HS-5 (cell line): ENCODE measurements around the gene DENND5B.

Source experiments
- DNase-seq: peaks from one replicate; pipeline ENCODE4 v3.0.0-alpha.2; 2012; ENCODE audit warnings: low read depth

The DENND5B gene

DNA sequence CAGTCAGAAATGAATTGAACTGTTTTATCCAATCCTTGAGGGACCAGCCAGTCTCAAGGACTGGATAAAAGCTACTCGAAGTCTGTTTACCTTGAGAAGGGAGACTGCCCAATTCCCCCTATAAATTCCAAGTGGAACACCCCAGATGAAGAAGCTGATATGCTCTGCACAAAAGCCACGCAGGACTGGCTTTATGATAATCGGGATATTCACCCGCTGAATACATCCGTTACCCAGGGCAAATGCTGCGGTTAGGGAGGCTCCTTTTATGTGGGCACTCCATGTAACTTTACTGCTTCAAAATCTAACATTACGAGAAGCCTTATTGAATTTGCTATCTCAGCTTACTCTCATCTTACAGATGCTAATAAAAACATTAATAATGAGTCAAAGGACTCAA is 119.1 kb downstream of the DENND5B start:
- no peak for DNase-seq

DNA sequence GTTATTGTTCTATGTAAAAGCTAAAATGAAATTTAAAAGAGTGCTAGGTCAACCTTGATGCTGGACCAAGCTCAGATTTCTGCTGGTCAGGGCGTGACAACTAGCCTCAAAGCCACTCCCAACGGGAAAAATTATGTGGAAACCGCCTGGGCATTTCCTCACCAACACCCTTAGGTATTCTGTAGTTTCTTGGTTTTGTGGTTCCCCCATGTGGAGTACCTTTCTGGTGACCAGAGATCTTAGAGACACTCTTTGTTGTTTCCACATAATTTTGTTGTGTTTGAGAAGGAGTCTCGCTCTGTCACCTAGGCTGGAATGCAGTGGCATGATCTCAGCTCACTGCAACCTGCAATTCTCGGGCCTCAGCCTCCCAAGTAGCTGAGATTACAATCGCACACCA is 119.9 kb downstream of the DENND5B start:
- no peak for DNase-seq

DNA sequence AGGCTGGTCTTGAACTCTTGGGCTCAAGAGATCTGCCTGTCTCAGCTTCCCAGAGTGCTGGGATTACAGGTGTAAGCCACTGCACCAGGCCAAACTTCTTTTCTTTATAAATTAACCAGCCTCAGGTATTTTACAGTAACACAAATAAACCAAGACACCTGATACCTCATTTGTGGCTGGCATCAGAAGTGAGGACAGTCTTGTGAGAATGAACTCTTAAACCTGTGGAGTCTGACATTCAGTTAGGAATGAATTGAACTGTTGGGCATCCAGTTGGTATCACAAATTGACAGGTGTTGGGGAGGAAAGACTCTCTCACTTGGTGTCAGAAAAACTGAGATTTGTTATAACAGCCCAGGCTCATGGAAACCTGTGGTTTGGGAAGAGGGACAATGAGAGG is 120.5 kb downstream of the DENND5B start:
- DNase-seq: no peak

DNA sequence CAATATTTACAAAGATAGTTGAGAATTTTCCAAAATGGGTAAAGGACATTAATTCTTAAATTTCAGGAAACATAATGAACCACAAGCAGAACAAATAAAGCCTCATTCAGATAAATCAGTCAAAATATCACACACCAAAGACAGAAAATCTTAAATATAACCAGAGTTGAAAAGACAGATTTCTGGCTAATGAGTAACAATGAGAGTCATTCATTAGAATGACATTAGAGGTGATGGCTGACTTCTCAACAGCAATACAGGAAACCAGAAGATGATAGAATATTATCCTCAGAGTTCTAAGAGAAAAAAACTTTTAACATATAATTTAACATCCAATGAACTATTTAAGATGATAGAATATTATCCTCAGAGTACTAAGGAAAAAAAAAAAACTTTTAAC is 124.2 kb downstream of the DENND5B start:
- DNase-seq: no peak

DNA sequence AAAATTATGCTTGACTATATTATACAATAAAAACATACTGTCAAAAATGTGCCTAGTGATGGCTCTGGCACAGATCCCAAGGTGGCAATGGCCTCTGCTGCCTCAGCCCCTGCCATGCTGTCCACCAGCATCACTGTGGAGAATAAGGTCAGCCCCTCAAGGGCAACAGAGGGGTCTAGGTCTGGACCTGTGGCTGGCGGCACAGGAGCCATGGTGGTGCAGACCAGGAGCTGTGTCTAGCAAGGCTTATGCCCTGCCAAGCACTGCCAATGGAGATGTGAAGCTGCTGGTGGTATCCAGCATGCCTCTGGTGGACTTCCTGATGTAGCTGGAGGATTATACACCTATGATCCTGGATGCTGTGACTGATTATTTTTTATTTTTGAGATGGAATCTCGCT is 125.9 kb downstream of the DENND5B start:
- no peak for DNase-seq

DNA sequence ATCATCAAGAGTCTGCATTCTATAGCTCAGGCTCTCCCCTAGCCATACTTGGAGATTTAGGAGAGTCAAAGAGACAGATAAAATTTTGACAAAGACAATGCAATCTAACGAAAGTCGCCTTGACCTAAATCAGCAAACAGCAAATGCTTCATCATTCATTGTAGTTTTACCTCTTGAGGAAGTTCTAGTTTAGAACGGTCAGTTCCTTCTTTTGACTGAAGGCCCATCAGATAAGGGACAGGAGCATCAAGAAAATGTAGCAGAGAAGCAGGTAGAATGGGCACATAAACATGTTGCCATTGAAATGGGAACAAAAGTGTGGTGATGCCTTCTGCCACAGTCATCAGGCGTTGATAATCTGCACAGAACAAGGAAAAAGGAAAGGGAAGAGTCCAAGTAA is 130.9 kb downstream of the DENND5B start:
- DNase-seq: no peak

DNA sequence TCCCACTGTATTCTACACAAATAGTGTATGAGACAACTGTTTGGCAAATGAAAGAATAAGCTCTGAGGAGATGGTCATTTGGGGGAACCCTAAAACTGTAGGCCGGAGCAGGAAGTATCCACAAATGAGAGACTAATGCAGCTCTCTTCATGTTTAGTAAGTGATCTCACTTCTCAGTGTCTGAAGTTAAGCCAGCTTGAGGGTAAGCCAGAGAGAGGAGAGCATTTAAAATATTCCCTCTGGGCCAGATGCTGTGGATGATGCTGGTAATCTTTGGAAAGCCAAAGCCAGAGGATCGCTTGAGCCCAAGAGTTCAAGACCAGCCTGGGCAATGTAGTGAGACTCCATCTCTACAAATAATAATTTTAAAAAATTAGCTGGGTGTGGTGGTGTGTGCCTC is 134.4 kb downstream of the DENND5B start:
- DNase-seq: no peak

DNA sequence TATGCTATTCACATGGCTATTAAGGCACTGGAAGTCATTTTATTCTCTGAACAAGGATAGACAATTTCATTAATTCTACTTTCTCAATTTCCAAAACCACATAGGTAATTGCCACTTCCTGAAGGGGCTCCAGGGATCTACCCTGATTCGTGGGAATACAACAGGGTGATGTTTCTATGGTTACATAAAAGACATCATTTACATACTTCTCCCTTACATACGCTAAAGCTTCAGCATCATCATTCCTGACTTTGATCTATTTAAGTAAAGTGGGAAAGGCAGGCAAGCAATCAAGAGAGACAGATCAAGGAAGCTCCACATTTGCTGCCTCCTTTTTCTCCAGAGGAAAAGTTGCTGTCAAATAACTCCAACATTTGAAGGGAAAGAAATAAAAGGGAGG is 146.2 kb downstream of the DENND5B start:
- DNase-seq: no peak

DNA sequence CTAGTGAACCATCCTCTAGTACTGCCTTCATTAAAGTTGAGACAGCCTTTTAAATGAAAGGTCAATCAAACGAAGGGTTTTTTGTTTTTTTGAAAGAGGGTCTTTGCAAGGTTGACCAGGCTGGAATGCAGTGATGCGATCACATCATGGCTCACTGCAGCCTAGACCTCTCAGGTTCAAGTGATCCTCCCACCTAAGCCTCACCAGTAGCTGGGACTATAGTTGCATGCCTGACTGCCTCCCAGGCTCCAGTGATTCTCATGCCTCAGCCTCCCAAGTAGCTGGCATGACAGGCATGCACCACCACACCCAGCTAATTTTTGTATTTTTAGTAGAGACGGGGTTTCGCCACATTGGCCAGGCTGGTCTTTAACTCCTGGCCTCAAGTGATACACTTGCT is 150.3 kb downstream of the DENND5B start:
- no peak for DNase-seq

DNA sequence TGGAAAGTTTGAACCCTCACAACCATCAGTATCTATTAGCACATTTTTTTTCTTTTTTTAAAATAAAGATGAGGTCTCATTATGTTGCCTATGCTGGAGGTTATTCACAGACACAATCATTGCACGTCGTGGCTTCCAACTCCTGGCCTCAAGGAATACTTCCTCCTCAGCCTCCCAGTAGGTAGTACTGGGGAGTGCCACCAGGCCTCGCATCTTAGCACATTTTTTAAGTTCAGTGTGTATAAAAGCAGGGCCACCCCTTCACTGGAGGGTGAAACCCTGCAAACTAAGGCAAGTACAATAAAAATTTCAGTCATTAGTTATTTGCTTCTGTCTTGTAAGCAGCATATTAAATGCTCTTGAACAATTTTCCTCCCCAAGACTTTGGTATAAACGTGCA is 150.8 kb downstream of the DENND5B start:
- no peak for DNase-seq

DNA sequence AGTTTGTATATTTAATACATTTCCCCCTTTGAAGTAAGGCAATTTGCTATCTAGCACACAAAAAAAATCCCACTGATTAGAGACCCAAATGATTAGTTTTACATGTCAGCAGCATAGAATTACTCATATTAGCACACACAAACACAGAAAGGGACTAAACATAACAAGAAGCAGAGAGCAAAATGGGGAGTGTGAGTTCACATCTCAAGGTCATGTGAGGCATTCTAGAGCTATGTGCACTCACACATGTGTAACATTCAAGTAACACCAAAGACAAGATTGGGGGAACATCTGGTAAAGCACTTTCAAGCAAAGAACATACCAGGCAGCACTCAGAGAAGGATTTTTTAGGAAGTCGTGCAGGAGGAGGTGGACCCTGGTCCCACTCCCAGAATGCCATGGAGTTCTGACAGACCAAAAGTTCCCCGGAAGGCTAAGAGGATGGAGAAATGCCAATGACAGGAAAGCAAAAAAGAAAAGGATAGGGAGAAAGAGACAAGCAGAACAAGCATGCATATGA is 159.2 kb downstream of the DENND5B start:
- DNase-seq: no peak

DNA sequence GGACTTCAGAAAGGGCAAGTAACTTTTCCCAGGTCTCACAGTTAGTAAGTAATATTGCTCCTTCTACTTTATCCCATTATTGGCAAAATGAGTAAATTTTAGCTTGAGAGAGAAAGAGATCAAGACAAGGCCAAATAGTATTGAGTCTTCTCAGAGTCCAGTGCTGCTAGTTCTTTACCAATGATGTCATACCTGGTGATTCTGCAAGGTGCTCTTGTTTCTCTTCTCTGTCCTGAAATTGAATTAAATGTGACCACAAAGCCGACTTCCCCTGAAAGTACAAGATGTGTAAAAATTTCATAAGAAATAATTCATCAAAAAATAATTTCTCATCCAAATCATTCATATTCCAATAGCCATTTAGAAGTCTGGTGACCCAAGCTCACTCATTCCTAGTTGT is 167.5 kb downstream of the DENND5B start:
- DNase-seq: no peak

DNA sequence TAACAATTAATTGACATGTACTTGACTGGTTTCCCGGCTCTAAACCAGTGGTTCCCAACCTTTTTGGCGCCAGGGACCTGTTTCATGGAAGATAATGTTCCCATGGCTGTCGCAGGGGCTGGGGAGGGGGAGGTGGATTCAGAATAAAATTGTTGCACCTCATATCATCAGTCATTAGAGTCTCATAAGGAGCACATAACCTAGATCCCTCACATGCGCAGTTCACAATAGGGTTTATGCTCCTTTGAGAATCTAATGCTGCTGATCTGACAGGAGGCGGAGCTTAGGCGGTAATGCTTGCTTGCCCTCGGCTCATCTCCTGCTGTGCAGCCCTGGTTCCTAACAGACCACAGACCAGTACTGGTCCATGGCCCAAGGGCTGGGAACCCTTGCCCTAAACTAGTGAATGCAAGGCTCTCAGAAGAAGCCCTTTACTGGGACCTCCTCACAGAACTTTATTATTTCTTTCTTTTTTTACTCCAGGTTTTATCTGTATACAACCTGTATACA is 178.6 kb downstream of the DENND5B start:
- DNase-seq: no peak

DNA sequence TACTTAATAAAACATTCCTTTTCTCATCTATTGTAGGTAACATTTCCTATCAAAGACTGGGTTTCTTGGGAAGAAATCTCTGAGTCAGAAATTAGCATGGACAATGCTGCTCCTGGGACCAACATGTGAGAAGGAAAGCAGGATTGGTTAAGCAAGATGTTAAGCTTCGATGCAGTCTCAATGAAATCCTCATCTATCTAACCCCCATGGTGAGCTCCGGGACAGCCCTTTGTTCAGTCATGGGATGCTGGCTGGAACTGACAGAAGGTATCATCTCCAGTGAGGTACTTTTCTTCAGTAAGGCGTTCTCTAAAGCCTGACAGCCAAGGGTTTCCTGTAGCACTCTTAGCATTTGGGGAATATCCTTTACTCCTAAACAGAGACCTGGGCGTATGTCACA is 182.2 kb downstream of the DENND5B start:
- DNase-seq: no peak

DNA sequence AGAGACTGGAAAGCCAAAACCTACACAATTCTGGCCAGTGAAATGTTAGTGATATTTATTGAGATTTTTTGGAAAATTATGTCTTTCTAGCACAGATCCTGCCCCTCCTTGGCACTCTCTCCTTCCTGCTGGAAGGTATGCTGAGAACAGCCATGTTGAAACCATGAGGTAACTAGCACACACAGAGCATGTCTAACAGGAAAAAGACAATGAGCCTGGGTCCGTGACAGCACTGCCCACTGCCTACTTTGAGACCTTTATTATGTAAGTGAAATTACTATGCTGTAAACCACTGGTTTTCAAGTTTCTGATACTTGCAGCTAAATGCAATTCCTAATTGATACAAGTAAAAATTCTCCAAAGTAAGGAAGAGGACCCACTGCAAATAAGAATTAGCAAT is 183.4 kb downstream of the DENND5B start:
- no peak for DNase-seq

DNA sequence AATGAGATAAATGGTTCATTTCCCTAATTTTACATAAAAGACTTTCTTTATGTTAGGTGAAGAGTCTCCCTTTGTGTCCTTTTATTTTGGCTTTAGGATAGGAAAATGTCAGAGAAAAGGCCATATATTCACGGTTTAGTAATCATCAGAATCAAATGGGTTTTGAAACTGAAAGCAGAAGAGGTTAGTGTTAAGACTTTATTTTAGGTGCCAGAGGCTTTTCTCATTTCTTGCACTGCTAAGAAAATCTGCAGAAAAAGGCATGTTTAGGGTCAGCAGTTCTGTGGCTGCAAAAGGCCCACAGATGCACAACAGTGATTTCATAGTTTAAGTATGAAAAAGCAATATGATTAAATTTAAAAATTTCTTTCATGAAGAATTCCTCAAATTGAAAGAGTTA is 184.6 kb downstream of the DENND5B start:
- no peak for DNase-seq

DNA sequence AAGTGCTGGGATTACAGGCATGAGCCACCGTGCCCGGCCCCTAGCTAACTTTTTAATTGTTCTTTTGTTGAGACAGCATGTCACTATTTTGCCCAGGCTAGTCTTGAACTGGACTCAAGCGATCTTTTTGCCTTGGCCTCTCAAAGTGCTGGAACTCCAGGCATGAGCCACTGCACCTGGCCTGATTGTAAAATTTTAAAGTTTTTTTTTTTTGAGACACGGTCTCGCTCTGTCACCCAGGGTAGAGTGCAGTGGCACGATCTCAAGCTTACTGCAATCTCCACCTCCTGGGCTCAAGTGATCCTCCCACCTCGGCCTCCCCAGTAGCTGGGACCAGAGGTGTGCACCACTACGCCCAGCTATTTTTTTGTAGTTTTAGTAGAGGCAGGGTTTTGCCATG is 185.9 kb downstream of the DENND5B start:
- no peak for DNase-seq

DNA sequence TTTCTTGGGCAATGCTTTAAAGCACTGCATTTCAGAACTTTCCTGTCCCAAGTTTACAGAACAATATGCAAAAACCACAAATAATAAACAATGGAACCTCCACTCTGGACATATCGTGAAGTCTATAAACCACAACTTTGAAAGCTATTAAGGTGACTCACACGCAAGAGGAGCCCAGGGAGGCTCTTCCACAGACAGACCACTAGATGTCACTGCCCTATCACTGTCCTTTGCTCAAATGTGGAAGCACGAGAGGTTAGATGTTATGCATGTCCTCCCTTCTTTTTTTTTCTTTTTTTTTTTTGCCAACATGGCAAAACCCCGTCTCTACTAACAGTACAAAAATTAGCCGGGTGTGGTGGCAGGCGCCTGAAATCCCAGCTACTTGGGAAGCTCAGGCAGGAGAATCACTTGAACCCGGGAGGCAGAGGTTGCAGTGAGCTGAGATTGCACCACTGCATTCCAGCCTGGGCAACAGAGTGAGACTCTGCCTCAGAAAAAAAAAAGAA is 187.8 kb downstream of the DENND5B start:
- DNase-seq: peak; percentile 81

DNA sequence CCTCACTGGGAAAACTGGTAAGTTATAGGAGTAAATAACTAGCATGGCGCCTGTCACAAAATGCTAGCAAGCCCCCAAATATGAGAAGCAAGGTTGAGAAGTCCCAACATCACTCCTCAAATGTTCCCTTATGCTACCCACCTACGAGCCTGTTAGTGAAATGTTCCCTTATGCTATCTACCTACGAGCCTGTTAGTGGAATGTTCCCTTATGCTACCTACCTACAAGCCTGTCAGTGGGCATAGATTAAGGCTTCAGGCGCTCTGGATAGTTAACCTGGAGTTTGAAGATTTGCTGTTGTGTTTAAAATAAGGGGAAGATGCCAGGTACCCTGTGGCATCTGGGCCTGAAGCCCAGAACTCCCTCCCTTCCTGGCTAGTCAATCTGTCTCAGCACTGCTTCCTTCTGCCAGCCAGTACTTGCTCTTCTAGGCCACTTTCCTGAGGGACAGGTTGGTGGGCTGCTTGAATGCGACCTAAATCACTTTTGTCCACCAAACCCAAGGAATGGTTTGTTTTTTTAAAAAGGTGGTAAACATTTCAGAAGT is 197.9 kb downstream of the DENND5B start:
- no peak for DNase-seq

DNA sequence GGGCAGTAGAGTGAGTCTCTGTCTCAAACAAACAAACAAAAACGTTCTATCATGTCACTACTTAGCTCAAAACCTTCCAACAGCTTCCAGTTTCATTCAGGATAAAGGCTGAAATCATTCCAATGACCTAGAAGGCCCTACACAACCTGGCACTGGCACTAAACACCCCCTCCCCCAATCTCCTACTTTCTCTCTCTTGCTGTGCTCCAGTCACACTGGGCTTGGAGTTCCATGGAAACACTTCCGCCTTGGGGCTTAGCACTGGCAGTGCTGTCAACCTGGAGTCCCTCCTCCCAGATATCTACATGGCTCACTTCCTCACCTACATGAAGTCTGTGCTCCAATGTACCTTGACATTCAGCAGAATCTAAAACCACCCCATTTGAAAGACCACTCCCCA is 199.9 kb downstream of the DENND5B start:
- DNase-seq: no peak

DNA sequence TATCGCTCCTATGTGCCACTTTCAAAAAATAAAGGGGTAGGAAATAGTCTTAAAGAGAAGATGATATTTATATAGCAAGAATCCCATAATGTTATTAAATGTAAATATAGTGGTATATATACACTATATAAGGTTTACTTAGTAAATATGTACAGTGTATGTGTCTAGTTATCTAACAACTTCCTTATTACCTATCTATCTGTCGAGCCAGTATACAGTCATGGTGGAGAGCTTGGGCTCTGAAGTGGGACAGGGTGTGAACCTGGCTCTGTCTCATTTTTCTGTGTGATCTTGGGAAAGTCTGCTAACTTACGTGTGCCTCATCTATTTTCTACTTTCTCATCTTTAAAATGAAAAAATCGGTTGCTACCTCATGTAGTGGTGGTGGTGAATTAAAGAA is 202.2 kb downstream of the DENND5B start:
- no peak for DNase-seq

DNA sequence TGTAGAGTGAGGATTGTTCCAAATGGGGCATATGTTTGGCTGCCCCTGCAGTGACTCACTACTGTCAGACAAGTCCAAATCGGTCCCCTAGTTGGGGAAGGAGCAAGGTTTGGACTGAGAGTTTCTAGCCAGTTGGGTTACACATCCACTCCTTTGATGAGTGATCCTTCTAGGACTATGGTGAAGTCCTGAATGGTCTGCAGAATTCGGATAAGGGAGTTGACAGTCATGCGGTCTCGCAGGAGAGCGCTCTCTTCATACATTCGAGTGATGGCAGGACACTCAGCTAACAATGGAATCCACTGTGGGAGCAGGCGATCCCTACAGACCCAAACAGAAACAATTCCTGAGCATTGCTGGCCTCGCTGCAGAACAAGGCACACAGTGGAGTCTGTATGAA is 203.5 kb downstream of the DENND5B start:
- no peak for DNase-seq

DNA sequence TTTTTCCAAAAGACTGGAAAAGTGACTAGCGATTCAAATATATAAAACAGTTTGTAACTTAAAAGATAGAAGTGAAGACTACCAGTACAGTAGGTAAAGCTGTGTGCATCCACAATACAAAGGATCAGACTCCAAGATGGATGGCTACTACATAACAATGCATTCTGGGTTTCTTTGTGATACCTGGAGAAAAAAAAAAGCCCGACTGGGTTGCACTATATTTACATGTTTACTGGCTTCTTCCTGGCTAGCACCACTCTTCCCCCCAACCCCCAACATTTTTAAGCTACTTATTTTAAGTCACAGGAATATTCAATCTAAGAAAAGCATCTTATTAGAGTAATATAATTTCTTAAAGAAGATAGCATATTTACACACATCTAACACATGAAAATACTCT is 203.9 kb downstream of the DENND5B start:
- no peak for DNase-seq

DNA sequence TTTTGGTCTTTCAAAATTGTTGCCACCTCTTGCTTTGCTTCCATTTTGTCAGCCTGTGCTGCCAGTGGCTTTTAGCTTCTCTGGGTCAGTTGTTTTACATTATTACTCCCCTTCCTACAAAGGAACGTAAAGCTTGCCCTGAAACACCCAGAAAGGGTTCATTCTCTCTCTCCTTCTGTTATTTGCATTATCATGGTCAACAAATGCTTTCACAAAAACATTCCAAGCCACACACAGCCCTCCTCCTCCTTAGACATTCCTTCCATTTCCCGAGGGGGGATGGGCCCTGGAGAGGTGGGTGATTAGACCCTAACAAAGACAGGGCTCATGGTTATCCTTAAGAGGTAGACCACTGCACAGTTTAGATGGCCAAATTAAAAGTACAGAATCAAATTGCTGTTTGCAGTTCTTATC is 204.6 kb downstream of the DENND5B start:
- DNase-seq: no peak
